ENCODE data around the gene HTR6.

Gene HTR6

DNA sequence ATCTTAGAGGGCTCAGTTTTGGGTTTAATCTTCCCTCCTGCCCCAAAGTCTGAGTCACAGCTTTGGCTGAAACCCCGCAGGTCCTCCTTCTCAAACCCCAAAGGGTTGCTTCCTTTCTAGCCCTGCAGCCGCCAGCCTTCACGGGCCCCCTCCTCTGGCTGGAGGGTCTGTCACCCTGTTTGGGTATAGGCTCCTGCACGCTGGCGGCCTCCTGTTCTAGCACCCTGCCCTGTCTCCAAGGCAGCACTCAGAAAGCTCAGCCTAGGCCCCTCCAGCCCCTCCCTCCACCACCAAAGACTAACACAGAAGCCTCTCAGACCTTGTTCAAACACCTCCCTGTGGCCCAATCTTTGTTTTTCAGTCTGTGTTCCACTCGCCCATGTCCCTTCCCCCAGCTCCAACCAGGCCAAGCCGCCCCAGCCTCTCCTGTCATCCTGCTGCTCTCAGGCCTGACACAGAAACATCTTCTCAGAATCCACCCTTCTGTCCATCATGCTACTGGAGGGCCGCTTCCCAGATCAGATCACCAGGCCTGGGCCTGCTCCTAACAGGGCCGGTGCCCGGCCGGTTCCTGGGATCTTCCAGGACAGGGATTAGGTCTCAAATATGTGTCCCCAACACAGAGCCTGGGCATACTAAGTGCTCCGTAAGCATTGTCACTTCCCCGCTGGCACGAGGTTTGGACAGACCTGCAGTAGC, 35.6 kb downstream of the HTR6 start:
- no peak overlapping the region for H3K27ac ChIP-seq
- peaks cover 2% of the 10 kb centered on the region for H3K79me2 ChIP-seq
- no peak overlapping the region for H3K4me2 ChIP-seq (ENCODE audit: low read length)
- TF ChIP-seq, protein P1, sequence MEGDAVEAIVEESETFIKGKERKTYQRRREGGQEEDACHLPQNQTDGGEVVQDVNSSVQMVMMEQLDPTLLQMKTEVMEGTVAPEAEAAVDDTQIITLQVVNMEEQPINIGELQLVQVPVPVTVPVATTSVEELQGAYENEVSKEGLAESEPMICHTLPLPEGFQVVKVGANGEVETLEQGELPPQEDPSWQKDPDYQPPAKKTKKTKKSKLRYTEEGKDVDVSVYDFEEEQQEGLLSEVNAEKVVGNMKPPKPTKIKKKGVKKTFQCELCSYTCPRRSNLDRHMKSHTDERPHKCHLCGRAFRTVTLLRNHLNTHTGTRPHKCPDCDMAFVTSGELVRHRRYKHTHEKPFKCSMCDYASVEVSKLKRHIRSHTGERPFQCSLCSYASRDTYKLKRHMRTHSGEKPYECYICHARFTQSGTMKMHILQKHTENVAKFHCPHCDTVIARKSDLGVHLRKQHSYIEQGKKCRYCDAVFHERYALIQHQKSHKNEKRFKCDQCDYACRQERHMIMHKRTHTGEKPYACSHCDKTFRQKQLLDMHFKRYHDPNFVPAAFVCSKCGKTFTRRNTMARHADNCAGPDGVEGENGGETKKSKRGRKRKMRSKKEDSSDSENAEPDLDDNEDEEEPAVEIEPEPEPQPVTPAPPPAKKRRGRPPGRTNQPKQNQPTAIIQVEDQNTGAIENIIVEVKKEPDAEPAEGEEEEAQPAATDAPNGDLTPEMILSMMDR (IDR thresholded peaks at IDR 0.05) = no peak
- no peak overlapping the region for H3K4me3 ChIP-seq (ENCODE audit: low read depth, low read length)
- no peaks in the 10 kb centered on the region for H3K36me3 ChIP-seq (ENCODE audit: control insufficient read depth, insufficient read depth, low read length)
- H2AFZ ChIP-seq = no peak overlapping the region
- H3K27me3 ChIP-seq (ENCODE audit: control insufficient read depth, insufficient read depth, low read length) = no peaks in the 10 kb centered on the region
- H3K4me1 ChIP-seq = no peaks in the 10 kb centered on the region
- H3K9me3 ChIP-seq (ENCODE audit: control insufficient read depth, low read length) = no peaks in the 10 kb centered on the region
- no peak overlapping the region for H3K9ac ChIP-seq

DNA sequence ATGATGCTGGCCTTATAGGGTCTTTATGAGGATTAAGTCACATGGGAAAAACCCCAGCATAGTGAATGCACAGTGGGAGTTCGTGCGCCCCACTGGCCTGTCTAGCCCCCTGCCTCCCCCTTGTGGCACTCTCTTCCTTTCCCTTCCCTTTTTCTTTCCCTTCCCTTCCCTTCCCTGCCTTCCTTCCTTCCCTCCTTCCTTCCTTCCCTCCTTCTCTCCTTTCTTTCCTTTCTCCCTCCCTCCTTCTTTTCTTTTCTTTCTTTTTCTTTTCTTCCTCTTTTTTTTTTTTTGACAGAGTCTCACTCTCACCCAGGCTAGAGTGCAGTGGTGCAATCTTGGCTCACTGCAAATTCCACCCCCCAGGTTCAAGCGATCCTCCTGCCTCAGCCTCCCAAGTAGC, 38.6 kb downstream of the HTR6 start:
- Histone ChIP-seq H3K4me1 (no peaks in the 10 kb centered on the region), H2AFZ (no peak overlapping the region)

DNA sequence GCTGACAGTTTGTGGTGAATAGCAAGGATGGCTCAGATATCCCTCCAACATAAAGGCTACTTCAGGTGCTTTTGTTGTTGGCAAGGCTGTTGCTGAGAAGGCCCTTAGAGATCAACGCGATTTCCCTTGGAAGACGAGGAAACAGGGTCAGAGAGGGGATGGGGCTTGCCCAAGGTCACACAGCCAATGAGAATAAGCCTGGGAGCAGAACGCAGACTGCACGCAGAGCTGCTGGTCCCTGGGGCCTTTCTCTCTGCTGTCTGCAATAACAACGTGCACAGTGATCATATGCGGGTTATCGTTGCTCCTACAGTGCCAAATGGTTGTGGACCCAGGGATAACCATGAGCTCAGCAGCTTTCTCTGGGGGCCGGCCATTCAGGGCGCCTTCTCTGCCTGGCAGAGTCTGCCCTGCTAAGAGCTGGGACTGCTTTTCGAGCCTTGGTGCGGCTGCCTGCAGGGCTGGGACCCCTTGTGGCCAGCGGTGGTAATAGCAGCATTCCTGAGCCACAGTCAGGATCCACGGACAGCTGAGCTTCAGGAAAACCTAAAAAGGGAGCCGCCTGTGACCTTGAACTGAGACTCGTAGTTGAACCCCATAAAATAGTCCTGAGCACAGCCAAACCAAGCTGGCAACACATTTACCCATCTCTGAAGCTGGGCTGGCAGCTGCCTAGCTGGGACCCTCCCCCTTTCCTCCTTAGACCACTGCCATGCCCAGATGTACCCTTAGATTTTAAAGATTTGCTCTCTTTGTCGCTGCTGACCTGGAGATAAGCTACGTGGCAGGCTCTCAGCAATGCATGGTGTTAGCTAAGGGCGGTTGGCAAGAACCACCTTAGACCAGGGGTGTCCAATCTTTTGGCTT, 39.8 kb downstream of the HTR6 start:
- Histone ChIP-seq H3K27me3 (ENCODE audit: control insufficient read depth, insufficient read depth, low read length) (no peaks in the 10 kb centered on the region), H3K36me3 (ENCODE audit: control insufficient read depth, insufficient read depth, low read length) (no peaks in the 10 kb centered on the region), H3K4me1 (no peaks in the 10 kb centered on the region), H3K9ac (no peak overlapping the region), H3K4me2 (ENCODE audit: low read length) (peak overlapping the region; percentile 51), H3K4me3 (ENCODE audit: low read depth, low read length) (no peak overlapping the region), H3K27ac (peak overlapping the region; percentile 56), H3K9me3 (ENCODE audit: control insufficient read depth, low read length) (no peaks in the 10 kb centered on the region), H3K79me2 (peaks cover 2% of the 10 kb centered on the region), H2AFZ (no peak overlapping the region)
- TF ChIP-seq, protein P1 (IDR thresholded peaks at IDR 0.05) = peak; percentile 82

More for the DNA sequence above, 38.6 kb downstream of the HTR6 start:
- no peak overlapping the region for H3K9ac ChIP-seq
- H3K4me3 ChIP-seq (ENCODE audit: low read depth, low read length) = no peak overlapping the region
- H3K79me2 ChIP-seq = peaks cover 2% of the 10 kb centered on the region
- TF ChIP-seq, protein P1 (IDR thresholded peaks at IDR 0.05) = no peak
- no peak overlapping the region for H3K27ac ChIP-seq
- H3K4me2 ChIP-seq (ENCODE audit: low read length) = no peak overlapping the region
- no peaks in the 10 kb centered on the region for H3K27me3 ChIP-seq (ENCODE audit: control insufficient read depth, insufficient read depth, low read length)
- H3K9me3 ChIP-seq (ENCODE audit: control insufficient read depth, low read length) = no peaks in the 10 kb centered on the region
- H3K36me3 ChIP-seq (ENCODE audit: control insufficient read depth, insufficient read depth, low read length) = no peaks in the 10 kb centered on the region

DNA sequence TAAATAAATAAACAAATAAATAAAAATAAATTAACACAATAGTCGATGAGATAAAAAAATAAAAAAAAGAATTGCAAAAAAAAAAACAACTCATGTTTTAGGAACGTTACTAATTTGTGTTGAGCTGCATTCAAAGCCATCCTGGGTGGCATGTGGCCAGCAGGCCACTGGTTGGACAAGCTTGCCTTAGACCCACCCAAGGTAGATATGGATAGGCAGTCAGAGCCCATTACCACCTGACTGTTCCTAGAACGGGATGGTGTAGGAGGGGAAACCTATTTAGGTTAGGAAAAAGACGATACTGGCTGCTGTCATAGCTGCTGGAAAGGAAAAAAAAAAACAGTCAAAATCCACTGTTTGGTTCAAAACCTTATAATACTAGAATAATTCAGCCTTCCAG, 40.8 kb downstream of the HTR6 start:
- TF ChIP-seq, protein P1 (IDR thresholded peaks at IDR 0.05) = no peak
- no peak overlapping the region for H3K4me2 ChIP-seq (ENCODE audit: low read length)
- H3K27me3 ChIP-seq (ENCODE audit: control insufficient read depth, insufficient read depth, low read length) = no peaks in the 10 kb centered on the region
- H3K4me1 ChIP-seq = no peaks in the 10 kb centered on the region
- no peaks in the 10 kb centered on the region for H3K36me3 ChIP-seq (ENCODE audit: control insufficient read depth, insufficient read depth, low read length)
- H3K27ac ChIP-seq = no peak overlapping the region
- peaks cover under 1% of the 10 kb centered on the region for H3K79me2 ChIP-seq
- no peak overlapping the region for H2AFZ ChIP-seq
- H3K9ac ChIP-seq = no peak overlapping the region
- H3K4me3 ChIP-seq (ENCODE audit: low read depth, low read length) = no peak overlapping the region
- no peaks in the 10 kb centered on the region for H3K9me3 ChIP-seq (ENCODE audit: control insufficient read depth, low read length)

All from parathyroid adenoma (tissue), 2 donors.